WERI-Rb-1 (cell line): Measurements from ENCODE around the gene CRISP1.

Experiments
- DNase-seq: peaks from one replicate; pipeline ENCODE4 v3.0.0-alpha.2; 2020
- H3K27ac ChIP-seq: fragments of 250-450 bp; sonication (Bioruptor Pico); 2 replicates; pipeline ENCODE4 v1.5.1; 2020; ENCODE audit warnings: mild to moderate bottlenecking, moderate library complexity
- H3K27me3 ChIP-seq: fragments of 250-450 bp; sonication (Bioruptor Pico); 2 replicates; pipeline ENCODE4 v1.5.1; 2021; ENCODE audit warnings: mild to moderate bottlenecking, low read depth, moderate library complexity; ENCODE audit not compliant: insufficient read depth, severe bottlenecking
- H3K36me3 ChIP-seq: fragments of 250-450 bp; sonication (Bioruptor Pico); 2 replicates; pipeline ENCODE4 v1.5.1; 2020; ENCODE audit warnings: mild to moderate bottlenecking, moderate library complexity
- H3K4me3 ChIP-seq: 2 replicates; pipeline ENCODE4 v1.5.1; 2011; ENCODE audit warnings: low read depth, mild to moderate bottlenecking, control low read depth, low read length
- H3K9me3 ChIP-seq: fragments of 250-450 bp; sonication (Bioruptor Pico); 2 replicates; pipeline ENCODE4 v1.5.1; 2021; ENCODE audit warnings: mild to moderate bottlenecking, moderate library complexity; ENCODE audit not compliant: severe bottlenecking
- TF ChIP-seq, protein P1 (sequence below): IDR thresholded peaks from 2 replicates; pipeline ENCODE4 v1.5.1; 2011; ENCODE audit warnings: low read depth, mild to moderate bottlenecking, control low read depth, inconsistent platforms, low read length

Gene CRISP1

DNA sequence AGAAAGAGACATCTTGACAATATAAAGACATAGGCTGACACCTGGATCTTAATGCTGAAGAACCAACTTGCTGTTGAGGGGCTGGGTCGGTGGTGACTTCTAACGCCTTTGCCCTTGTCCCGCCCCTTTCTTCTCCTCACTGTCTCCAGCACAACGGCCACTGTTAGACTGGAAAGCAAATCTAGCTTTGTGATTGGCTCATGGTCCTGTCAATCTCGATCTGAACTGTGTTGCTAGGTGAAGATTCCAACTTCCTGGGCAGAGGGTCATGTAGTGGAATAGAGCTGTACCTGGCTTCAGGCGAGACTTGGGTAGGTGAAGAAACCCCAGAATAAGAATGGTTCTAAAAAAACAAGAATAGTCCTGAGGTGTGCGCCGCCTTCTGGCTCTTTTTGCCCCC is 79.2 kb downstream of the CRISP1 start, which contains the start of gene PGK2:
PGK2 (minus strand) TSS at position 110 of the 400 bp plus-strand sequence; CDS start at position 12, 98 bp downstream.
- DNase-seq = peak; percentile 53

DNA sequence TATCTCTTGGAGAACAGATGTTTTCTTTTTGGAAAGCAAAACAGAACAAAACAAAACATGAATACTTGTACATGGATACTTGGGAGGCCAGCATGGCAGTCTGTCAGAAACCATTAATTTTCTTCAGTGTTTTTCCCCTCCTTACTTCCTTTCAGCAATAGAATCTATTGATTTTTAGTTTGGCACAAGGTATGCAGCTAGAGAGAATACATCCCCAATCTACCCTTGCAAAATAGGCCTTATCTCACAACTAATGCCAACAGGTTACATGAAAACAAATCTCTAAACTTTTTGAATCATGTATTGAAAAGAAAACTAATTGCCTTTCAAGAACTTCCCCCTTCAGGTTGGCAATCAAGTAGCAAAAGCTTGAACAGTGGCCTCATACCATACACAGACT is 82.1 kb downstream of the CRISP1 start:
- Histone ChIP-seq H3K36me3 (no peaks in the 10 kb centered on the region), H3K4me3 (no peak overlapping the region), H3K9me3 (peaks cover 3% of the 10 kb centered on the region), H3K27ac (no peak overlapping the region), H3K27me3 (no peaks in the 10 kb centered on the region)
- TF ChIP-seq, protein P1, sequence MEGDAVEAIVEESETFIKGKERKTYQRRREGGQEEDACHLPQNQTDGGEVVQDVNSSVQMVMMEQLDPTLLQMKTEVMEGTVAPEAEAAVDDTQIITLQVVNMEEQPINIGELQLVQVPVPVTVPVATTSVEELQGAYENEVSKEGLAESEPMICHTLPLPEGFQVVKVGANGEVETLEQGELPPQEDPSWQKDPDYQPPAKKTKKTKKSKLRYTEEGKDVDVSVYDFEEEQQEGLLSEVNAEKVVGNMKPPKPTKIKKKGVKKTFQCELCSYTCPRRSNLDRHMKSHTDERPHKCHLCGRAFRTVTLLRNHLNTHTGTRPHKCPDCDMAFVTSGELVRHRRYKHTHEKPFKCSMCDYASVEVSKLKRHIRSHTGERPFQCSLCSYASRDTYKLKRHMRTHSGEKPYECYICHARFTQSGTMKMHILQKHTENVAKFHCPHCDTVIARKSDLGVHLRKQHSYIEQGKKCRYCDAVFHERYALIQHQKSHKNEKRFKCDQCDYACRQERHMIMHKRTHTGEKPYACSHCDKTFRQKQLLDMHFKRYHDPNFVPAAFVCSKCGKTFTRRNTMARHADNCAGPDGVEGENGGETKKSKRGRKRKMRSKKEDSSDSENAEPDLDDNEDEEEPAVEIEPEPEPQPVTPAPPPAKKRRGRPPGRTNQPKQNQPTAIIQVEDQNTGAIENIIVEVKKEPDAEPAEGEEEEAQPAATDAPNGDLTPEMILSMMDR = no peak
- no peak for DNase-seq

More for the DNA sequence above, 79.2 kb downstream of the CRISP1 start, which contains the start of gene PGK2:
- no peaks in the 10 kb centered on the region for H3K27me3 ChIP-seq
- H3K9me3 ChIP-seq = peaks cover 3% of the 10 kb centered on the region
- H3K27ac ChIP-seq = no peak within 1 kb of the TSS
- no peak within 1 kb of the TSS for H3K4me3 ChIP-seq
- no peaks in the 10 kb centered on the region for H3K36me3 ChIP-seq
- TF ChIP-seq, protein P1 = no peak
